ENCODE data around the gene NOS3.

Gene NOS3

GRCh38 chr7:150980663-150981062 lies 10.2 kb upstream of the NOS3 start:
- TF ChIP-seq EZH2phosphoT487 (IDR thresholded peaks at IDR 0.05; ENCODE audit: low read depth) (no peak), CTCF (IDR thresholded peaks at IDR 0.05; ENCODE audit: low read depth, low read length) (no peak)
- Histone ChIP-seq H3K9me3 (ENCODE audit: insufficient read depth, low read length) (no peaks in the 10 kb centered on the region), H2AFZ (ENCODE audit: low read depth, low read length) (no peak overlapping the region), H3K36me3 (replicated peaks; ENCODE audit: low read depth, low read length) (no peaks in the 10 kb centered on the region), H3K9ac (ENCODE audit: low read length) (no peak overlapping the region), H4K20me1 (ENCODE audit: insufficient read depth, low read length) (no peaks in the 10 kb centered on the region; the same call in 1 of the 2 replicates), H3K27ac (ENCODE audit: low read length) (no peak overlapping the region), H3K4me1 (ENCODE audit: low read length) (peaks cover 13% of the 10 kb centered on the region), H3K4me3 (ENCODE audit: low read length) (no peak overlapping the region), H3K4me2 (ENCODE audit: low read length) (no peak overlapping the region), H3K79me2 (ENCODE audit: low read length) (peaks cover 4% of the 10 kb centered on the region; the same call in 1 of the 2 replicates), H3K27me3 (ENCODE audit: low read depth, low read length) (peaks cover 46% of the 10 kb centered on the region)

- Histone ChIP-seq H3K27me3 (ENCODE audit: low read depth, low read length) (peaks cover 46% of the 10 kb centered on the region), H2AFZ (ENCODE audit: low read depth, low read length) (no peak overlapping the region)
- TF ChIP-seq CTCF (IDR thresholded peaks at IDR 0.05; ENCODE audit: low read depth, low read length) (no peak), EZH2phosphoT487 (IDR thresholded peaks at IDR 0.05; ENCODE audit: low read depth) (no peak)
These were observed 9.2 kb upstream of the NOS3 start for GRCh38 chr7:150981644-150982043.

GRCh38 chr7:150982351-150982750 lies 8.5 kb upstream of the NOS3 start:
- no peak overlapping the region for H3K27ac ChIP-seq (ENCODE audit: low read length)
- no peak for TF ChIP-seq EZH2phosphoT487 (IDR thresholded peaks at IDR 0.05; ENCODE audit: low read depth)
- TF ChIP-seq CTCF (IDR thresholded peaks at IDR 0.05; ENCODE audit: low read depth, low read length): no peak
- H3K4me1 ChIP-seq (ENCODE audit: low read length): peaks cover 5% of the 10 kb centered on the region; the same call in 1 of the 2 replicates
- no peak overlapping the region for H3K9ac ChIP-seq (ENCODE audit: low read length)
- no peak overlapping the region for H3K4me2 ChIP-seq (ENCODE audit: low read length)
- no peak overlapping the region for H2AFZ ChIP-seq (ENCODE audit: low read depth, low read length)
- no peaks in the 10 kb centered on the region for H3K36me3 ChIP-seq (replicated peaks; ENCODE audit: low read depth, low read length)
- peaks cover 46% of the 10 kb centered on the region for H3K27me3 ChIP-seq (ENCODE audit: low read depth, low read length)
- no peaks in the 10 kb centered on the region for H3K9me3 ChIP-seq (ENCODE audit: insufficient read depth, low read length)
- no peak overlapping the region for H3K4me3 ChIP-seq (ENCODE audit: low read length)
- no peaks in the 10 kb centered on the region for H3K79me2 ChIP-seq (ENCODE audit: low read length)
- H4K20me1 ChIP-seq (ENCODE audit: insufficient read depth, low read length): no peaks in the 10 kb centered on the region

More at GRCh38 chr7:150981644-150982043, 9.2 kb upstream of the NOS3 start:
- Histone ChIP-seq H3K4me1 (ENCODE audit: low read length) (peaks cover 10% of the 10 kb centered on the region), H4K20me1 (ENCODE audit: insufficient read depth, low read length) (no peaks in the 10 kb centered on the region), H3K4me3 (ENCODE audit: low read length) (no peak overlapping the region), H3K36me3 (replicated peaks; ENCODE audit: low read depth, low read length) (no peaks in the 10 kb centered on the region), H3K4me2 (ENCODE audit: low read length) (no peak overlapping the region), H3K9me3 (ENCODE audit: insufficient read depth, low read length) (no peaks in the 10 kb centered on the region), H3K79me2 (ENCODE audit: low read length) (peaks cover 4% of the 10 kb centered on the region; the same call in 1 of the 2 replicates), H3K9ac (ENCODE audit: low read length) (no peak overlapping the region), H3K27ac (ENCODE audit: low read length) (no peak overlapping the region)

GRCh38 chr7:150983893-150984368 lies 6.9 kb upstream of the NOS3 start:
- H3K36me3 ChIP-seq (replicated peaks; ENCODE audit: low read depth, low read length): no peaks in the 10 kb centered on the region
- no peaks in the 10 kb centered on the region for H4K20me1 ChIP-seq (ENCODE audit: insufficient read depth, low read length)
- H3K4me3 ChIP-seq (ENCODE audit: low read length): no peak overlapping the region
- H2AFZ ChIP-seq (ENCODE audit: low read depth, low read length): no peak overlapping the region
- H3K27ac ChIP-seq (ENCODE audit: low read length): no peak overlapping the region
- H3K9me3 ChIP-seq (ENCODE audit: insufficient read depth, low read length): no peaks in the 10 kb centered on the region
- TF ChIP-seq EZH2phosphoT487 (IDR thresholded peaks at IDR 0.05; ENCODE audit: low read depth) (no peak), CTCF (IDR thresholded peaks at IDR 0.05; ENCODE audit: low read depth, low read length) (no peak)
- H3K79me2 ChIP-seq (ENCODE audit: low read length): no peaks in the 10 kb centered on the region
- H3K27me3 ChIP-seq (ENCODE audit: low read depth, low read length): peaks cover 46% of the 10 kb centered on the region
- H3K9ac ChIP-seq (ENCODE audit: low read length): no peak overlapping the region
- H3K4me1 ChIP-seq (ENCODE audit: low read length): peaks cover 10% of the 10 kb centered on the region
- H3K4me2 ChIP-seq (ENCODE audit: low read length): no peak overlapping the region

Data from OCI-LY3 (cell line).